Activated CD4-positive, CD25-positive, alpha-beta regulatory T cell treated with anti-CD3 and anti-CD28 coated beads, Interleukin-2, amount 50 U/mL, for 24 hours (primary cell): ENCODE measurements around the gene UPP2.

Source experiments
- ATAC-seq, 2 donors: fragments of 150-1000 bp; cut with Tn5 transposase; one replicate each; pipeline ENCODE4 v1.10.0; 2021; ENCODE audit warnings: mild to moderate bottlenecking in 1 of 2, moderate library complexity in 1 of 2

Gene UPP2

GRCh38 chr2:158112992-158113391 lies 11.3 kb downstream of the UPP2 start:
- no peak for ATAC-seq

DNA sequence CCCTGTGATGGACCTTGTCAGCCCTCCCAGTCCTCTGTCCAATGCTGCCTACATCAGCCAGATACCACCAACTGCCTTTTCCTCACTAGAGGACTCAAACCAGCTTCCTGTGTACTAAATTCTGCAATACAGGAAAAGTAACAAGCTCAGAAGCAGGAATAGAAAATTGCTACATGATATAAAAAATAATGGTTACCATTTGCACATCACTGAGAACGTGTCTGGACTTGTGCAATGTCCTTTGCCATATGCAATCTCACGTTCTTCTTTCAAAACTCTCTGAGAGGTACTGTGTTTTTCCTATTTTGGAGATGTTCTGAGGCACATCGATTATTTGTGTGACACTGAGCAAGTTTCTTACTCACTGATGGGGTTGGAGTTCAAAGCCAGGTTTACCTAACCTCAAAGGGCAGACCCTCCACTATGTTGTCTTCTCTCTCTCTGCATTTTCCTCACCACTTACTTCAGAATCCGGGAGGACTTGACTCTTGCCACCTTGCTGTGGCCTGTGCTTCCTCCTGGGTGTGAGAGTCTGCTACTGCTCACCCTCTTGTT lies 12.1 kb downstream of the UPP2 start:
- ATAC-seq = no peak

- no peak for ATAC-seq
Measured at GRCh38 chr2:158114516-158114915, 12.8 kb downstream of the UPP2 start.

- ATAC-seq = no peak
Measured at GRCh38 chr2:158115202-158115767, 13.6 kb downstream of the UPP2 start.

- ATAC-seq = no peak
Measured at GRCh38 chr2:158116936-158117335, 15.3 kb downstream of the UPP2 start.

- ATAC-seq = no peak
Measured at GRCh38 chr2:158120102-158120501, 18.4 kb downstream of the UPP2 start.

DNA sequence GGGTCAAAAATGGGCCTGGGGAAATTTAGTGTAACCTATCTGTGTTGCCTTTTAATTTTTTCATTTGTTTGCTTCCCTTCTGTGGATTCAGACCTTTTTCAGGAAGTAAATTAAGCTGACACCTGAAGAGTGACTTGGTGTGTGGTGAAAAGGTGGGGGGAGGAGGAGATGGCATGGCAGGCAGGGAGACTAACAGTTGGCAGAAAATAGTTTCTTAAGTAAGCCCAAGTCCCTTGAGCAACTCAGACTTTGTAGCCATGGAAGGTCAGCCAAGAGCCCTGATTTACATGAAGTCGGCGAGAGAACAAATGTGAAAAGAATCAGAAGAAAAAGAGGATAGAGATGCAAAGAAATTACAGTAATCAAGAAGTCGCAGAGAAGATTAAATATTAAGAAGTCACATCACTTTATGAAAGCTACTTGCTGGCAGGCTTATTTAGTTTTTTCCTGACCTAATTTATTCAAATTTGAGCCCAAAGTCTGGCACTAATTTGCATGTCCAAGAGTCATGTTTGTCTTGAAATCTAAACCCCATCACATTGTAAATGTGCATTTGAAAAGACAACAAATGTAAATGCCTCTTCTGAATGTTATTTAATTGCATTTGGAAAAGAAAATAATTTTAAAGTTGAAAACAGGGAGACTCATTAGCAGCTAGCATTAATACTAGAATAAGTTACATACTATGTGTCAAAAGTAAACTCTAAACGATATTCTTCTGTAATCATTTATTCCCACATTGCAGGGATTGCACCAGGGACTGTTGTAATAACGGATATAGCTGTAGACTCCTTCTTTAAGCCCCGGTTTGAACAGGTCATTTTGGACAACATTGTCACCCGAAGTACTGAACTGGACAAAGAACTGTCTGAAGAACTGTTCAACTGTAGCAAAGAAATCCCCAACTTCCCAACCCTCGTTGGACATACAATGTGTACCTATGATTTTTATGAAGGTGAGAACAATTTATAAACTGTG lies 19.3 kb downstream of the UPP2 start:
- no peak for ATAC-seq

- no peak for ATAC-seq
Measured at GRCh38 chr2:158124896-158125295, 23.2 kb downstream of the UPP2 start.

GRCh38 chr2:158125756-158126498 lies 24.3 kb downstream of the UPP2 start:
- ATAC-seq = no peak

DNA sequence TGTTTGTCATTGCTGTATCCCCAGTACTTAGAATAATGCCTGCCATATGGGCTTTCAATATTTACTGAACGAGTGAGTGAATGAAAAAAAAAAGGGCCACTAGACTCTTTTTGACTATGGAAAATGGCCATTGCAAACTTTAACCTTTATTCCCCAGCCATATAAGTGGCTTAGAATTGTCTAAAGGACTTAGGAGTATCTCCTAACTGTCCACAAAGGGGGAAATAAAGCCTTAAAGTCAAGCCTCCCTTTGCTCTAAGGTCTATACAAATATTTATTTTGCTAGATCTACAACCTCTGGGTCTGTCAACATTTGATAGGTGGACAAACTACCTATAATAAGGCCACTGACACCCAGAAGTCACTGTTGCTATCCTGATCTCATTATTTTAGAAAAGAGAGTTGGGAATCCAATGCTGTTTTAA lies 25.7 kb downstream of the UPP2 start:
- ATAC-seq = no peak

DNA sequence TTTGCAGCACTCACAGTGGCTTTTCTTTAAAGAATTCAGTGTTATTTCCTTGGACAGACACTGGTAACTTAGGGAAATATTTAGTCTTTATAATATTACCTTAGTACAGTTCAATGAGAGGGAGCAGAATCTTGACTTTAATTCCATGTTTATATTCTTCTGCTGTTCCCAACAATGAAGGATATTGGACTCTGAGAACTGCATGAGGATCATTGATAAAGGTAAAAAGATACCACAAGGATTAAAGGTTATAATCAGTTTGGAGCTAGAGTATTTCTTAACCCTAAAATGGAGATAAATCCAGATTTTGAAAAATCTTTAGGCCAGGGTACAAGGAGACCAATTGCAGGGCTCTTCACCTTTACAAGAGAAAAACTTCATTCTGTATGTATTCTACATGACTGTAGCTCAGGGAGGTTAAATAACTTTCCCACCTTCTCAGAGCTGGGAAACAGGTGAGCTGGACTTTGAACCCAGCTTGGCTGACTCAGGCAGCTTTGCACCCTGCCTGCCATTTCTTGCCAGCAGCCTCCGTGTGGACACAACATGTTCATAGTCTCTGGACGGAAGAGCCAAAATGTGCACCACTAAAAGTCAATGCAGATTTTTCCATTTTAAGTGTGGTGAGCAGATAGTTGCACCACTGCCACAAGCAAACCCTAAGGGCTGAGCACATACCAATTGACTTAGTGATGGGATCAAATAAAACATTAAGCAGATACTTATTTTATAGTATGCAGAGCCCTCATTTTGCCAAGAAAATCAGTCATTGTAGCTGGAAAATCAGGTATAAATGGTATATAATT lies 26.7 kb downstream of the UPP2 start:
- ATAC-seq = no peak

- no peak for ATAC-seq
Measured at GRCh38 chr2:158129037-158129436, 27.4 kb downstream of the UPP2 start.

DNA sequence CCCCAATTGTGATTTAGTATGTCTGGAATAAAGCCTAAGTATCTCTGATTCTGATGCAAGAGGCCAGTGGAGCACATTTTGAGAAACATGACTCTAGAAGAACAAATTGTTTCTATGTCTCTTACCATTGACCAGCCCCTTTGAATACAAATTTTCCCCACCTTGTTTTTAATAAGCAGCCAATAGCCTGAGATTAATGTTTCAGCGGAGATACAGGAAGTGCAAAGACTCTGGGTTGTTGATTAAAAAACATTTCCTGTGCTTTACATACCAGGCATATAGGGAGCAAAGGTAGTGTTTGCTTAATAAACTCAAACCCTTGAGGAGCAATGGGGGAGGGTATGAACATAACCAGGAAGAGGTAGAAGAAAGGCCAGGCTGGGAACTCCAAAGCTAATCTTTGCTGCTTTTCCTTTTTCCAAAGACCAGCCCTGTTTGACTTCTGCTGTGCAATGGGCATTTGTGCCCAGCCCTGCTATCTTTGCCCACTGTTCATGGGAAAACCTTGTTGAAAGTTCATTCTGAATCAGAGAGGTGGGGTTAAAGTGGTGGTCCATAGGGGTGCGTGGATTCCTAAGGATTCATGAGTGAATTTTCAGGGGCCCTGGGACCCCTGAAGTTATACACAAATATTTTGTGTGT lies 29.3 kb downstream of the UPP2 start:
- ATAC-seq = no peak

DNA sequence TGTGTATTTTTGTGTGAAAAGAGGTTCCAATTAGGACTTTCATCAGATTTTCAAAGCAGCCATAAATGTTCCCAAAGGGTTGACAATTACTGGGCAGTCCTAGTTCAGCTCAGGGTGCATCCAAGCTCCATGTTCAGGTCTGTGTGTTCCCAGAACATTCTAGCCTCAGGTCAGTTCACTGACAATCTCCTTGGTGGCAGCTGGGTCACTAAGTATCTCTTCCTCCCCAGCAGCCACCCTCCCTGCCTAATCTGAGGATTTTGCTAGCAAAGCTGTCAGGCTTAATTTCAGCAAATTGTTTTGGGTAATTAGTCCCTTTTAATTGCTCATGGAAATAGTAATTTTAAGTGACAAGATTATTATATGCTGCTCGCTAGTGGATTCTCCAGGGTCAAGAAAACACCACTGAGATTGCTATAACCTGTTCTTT lies 29.8 kb downstream of the UPP2 start:
- ATAC-seq = no peak

GRCh38 chr2:158131919-158132566 lies 30.4 kb downstream of the UPP2 start:
- ATAC-seq = no peak

- no peak for ATAC-seq
Measured at GRCh38 chr2:158134055-158134454, 32.4 kb downstream of the UPP2 start.

DNA sequence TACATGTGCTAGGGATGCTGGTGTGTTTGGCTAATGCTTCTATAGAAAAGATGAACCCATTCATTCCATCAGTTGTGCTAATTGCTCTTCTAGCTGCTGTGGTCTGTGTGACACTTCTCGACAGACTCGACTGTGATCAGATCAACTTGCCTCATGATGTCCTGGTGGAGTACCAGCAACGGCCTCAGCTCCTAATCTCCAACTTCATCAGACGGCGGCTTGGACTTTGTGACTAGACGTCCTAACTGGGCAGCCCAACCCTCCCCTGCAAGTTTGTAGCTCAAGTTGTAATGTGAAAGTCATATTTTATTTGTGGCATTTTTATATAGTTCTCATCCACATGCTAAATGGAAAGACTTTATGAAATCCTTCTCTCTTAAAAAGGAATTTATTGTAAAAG lies 33.0 kb downstream of the UPP2 start:
- no peak for ATAC-seq

DNA sequence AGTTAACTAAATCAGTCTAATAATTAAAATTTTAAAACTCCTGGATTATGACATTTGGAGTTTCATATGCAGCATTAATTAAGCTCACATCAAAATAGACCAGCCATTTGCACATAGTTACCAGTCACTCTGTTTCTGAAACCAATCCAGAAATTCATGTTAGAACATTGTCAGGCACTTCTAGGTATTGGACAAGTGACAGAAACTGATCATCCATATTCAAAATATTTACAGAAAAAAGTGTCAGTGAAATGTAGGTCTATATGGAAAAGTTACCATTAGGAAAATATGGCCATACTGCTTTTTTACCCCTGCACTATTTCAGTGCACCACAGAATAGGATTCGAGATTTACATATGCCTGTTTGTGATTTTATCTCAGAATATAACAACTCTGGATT lies 33.4 kb downstream of the UPP2 start:
- no peak for ATAC-seq

DNA sequence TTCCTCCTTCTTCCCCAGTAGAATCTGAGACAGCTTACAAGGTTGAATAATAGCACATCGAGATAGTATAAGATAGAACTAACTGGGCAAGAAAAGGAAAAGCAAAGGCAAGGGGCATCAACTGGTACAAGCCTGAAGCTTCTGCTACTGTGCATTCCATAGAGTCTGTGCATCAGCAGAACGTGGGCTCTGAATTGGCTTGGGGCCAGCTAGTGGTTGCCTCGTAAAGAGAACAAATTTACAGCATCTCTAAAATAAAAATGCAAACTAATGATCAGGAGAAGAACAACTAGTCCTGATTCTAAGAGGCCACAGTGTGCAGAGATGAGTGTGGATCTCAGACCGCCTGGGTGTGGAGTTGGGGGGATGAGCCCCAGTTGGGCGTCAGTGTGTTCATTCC lies 36.6 kb downstream of the UPP2 start:
- no peak for ATAC-seq

DNA sequence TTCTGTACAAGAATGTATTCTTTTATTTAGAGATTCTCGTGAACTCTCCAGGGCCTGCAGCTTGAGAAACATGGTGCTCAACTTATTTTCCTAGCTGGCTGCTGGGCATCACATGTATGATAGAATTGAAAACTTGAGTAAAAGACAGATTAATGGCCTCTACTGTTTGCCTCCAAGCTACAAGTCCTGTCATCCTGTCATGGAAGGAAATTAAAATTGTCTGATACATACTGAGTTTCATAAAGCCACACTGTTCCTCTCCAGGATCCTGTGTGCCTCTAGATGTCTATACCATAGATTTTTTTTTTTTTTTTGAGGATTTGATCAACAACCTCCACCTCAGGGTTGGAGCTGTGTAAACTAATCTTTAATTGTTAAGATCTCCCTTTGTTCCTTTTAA lies 38.5 kb downstream of the UPP2 start:
- no peak for ATAC-seq

GRCh38 chr2:158142165-158142564 lies 40.5 kb downstream of the UPP2 start:
- no peak for ATAC-seq
